Medulla oblongata (tissue), 1 donor: ENCODE measurements around the gene TMCC3.
"Not testable (repeated sequence)": the region's sequence is repeated elsewhere in the genome, so short reads cannot be mapped to it uniquely, and the experiment has no call there.

ENCODE experiments used
- DNase-seq: peaks from one replicate; pipeline ENCODE4 v3.0.0-alpha.2; 2015; ENCODE audit errors: extremely low spot score

TMCC3 gene

DNA sequence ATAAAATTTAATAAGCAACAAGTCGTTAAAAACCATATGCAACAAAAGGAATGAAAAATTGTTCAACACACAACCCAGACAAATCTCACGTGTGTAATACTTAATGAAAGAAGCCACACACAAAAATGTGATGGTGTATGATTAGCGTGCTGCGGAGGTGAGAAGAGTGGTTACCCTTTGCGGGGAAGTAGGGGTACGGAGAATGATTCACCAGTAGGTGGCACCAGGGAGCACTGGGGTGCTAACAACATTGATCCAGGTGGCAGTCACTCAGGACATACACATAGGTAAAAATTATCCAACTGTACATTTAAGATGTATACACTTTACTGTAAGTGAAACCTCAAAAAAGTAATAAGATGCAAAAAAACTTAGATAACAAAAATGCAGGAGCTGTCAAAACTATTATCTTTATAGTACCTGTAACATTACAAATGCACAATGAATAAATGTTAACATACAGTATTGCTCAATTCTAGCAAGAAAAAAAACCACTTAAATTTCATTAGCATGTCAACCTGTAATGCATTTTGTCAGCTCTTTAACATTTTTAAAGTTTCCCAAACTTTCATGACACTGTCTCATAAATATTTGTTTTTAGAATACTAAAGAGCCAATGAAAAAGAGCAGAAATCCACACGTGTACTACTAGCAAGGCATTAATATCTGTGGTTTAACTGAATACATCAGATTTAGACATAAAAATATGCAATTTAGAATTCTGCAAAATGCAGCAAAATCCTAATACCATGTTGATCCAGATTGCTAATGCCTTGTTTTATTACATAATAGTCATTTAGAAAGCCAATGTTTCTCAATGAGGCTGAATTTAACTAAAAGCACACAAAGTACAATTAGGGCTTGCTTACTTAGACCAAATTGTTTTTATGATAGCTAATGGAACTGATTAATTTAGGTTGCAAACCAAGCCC lies 46.7 kb downstream of the TMCC3 start:
- no peak for DNase-seq

DNA sequence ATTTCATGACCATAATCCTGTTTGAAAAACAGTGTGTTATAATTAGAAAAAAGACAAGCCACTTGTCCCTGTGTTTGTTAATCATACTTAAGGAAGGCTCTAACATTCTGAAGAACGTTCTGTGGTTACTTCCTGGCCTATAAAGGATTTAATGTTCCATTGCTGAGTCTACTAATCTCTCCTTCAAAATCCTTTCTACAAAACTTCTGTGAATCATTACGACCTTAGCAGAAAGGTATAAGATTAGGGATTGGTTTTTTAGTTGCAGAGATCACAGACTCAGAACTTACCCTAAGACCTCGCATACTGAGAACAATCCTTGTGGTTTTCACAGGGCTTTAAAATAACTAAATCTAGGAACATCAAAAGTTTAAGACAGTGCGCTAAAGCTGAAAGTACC lies 48.3 kb downstream of the TMCC3 start:
- no peak for DNase-seq

DNA sequence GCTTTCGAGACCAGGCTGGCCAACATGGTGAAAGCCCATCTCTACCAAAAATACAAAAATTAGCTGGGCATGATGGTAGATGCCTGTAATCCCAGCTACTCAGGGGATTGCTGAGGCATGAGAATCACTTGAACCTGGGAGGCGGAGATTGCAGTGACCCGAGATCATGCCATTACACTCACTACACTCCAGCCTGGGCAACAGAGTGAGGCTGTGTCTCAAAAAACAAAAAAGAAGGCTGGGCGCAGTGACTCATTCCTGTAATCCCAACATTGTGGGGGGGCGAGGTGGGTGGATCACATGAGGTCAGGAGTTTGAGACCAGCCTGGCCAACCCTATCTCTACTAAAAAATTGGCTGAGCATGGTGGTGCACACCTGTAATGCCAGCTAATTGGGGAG lies 49.0 kb downstream of the TMCC3 start:
- DNase-seq = not testable (repeated sequence)

DNA sequence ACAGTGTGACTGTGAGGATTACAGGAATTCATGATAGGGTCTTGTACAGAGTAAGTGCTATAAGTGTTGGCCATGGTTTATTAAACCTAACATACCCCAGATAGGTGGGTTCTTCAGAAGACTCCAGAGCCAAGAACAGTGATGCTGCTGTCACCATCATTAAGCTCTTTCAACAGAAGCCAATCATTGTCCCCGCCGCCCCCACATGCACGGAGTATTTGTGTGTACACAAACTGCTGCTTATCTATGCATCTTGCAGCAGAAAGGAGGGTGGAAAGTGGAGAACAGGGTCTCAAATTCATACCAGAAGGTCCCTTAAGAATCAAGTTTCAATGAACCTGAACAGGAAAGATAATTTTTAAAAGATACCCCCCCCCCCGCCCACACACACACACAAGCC lies 51.2 kb downstream of the TMCC3 start:
- DNase-seq = no peak

DNA sequence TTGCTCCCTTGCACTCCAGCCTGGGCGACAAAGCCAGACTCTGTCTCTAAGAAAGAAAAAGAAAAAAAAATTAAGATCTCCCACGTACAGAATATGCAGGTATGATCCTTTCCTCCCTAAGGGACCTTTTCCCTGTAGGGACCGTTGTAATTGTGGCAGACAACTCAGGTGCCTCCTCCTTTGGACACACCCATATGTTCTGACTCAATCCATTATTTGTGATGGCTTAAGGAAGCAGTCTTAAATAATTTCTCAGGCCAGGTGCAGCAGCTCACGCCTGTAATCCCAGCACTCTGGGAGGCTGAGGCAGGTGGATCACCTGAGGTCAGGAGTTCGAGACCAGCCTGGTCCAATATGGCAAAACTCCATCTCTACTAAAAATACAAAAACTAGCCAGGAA lies 53.1 kb downstream of the TMCC3 start:
- no peak for DNase-seq

DNA sequence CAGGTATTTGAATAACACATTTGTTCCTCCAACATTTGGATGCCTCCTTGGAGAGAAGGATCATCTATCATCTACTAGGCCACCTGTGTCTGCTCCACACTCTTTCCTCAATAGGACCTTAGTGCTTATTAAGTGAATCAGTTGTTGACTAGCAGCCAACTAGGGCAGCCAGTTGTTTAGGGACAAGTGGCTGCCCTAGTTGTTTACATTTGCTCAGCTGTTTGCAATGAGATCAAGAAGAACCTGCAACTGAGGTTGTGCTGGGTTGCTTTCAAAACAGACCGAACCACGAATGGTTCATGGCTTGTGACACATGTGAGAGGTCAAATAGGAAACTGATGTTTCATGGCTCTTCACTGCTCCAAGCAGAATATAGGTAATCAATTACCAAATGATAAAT lies 53.8 kb downstream of the TMCC3 start:
- DNase-seq = no peak

DNA sequence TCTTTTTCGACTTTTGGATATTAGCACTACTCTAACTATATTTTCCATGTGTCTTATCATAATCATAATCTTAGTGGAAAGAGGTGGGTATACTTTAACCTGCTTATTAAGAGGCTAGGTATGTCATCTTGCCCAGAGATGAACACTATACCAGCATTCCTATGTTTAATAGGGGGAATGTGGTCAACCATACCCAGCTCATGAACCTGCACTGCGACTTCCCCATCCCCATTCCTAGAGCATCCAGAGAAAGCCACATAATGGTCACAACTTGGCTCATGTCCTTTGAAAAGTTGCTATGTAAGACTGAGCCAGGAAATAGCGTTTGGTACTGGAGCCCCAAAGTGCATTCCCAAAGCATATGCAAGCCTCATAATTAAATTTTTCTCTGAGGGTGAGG lies 55.2 kb downstream of the TMCC3 start:
- DNase-seq = no peak

DNA sequence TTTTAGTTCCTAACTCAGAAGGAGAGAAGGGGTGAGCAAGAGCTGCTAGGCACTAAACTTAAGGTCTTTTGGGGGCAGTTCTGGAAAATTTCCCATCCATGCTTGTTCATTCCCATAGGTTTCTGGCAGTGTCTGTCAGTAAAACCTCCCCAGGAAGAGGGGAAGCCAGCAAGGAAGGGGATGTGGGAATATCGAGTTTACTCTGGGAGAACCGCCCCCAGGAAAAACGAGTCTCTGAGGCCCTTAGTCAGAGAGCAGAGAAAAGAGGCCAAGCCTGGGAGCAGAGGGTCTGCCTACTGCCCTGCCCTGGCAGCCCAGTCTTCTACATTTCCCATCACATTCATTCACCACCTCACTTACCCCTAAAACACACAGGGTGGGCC lies 55.9 kb downstream of the TMCC3 start:
- DNase-seq = no peak

DNA sequence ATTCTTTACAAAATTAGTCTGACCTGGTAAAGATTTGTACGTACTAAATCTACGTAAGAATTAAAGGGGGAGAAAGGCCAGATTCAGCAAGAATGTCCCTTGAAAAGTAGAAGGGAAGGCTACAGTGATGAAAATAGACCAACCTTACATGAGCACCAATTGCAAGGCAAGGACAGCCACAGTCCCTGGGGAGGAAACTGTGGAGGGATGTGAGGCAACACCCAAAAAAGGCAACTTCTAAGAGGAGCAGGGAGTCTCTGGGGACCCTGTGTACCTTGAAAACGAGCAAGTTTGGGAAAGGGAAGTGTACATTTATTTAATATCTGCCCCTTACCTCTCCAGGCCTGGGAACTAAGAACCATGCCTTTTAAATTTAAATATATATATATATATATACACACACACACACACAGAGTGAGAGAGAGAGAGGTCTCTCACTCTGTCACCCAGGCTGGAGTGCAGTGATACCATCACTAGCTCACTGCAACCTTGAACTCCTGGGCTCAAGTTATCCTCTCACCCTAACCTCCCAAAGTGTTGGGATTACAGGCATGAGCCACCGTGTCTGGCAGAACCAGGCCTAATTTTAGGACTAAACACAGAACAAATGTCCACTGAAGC lies 56.4 kb downstream of the TMCC3 start:
- no peak for DNase-seq

DNA sequence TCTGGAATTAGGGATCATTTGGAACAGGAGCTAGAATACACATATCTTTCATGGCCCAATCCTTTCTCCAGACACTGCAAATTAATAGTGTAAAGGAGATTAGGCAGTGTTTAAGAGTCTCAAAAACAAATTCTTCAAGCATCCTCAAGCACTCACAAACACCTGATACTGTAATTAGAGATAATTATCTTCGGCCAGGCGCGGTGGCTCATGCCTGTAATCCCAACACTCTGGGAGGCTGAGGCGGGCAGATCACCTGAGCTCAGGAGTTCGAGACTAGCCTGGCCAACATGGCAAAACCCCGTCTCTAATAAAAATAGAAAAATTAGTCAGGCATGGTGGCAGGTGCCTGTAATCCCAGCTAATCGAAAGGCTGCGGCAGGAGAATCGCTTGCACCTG lies 57.6 kb downstream of the TMCC3 start:
- not testable (repeated sequence) for DNase-seq

DNA sequence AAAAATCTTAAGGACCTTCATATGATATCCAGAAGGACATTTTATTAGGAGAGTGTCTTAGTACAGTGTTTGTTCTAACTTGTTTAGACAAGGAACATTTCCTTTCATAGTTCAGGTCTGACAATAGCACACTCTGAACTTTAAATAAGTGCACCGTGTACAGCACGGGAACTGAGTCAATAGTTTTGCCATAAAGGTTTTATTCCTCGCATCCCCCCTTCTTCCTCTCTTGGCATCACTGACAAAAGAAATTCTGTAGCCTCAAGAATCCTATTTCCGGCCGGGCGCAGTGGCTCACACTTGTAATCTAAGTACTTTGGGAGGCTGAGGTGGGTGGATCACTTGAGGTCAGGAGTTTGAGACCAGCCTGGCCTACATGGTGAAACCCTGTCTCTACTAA lies 58.3 kb downstream of the TMCC3 start:
- no peak for DNase-seq

DNA sequence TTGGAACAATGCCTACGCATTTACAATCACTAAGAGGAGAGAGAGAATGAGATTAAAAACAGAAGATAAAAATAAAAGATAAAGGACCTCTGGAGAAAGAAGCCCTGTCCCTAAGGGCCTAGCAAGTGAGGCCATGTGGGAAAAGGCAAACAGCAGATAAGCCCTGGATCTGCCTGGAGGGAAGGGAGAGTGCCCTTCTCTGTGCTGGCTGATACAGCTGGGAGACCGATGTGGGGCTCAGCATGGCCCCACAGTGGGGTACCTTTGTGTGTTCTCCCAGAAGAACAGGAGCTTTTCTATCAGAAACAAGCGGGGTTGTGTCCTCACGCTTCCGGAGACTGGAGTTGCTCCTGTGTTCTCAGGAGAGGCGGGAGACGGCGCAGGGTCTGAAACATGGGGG lies 59.9 kb downstream of the TMCC3 start:
- no peak for DNase-seq

- no peak for DNase-seq
These were observed 60.8 kb downstream of the TMCC3 start for GRCh38 chr12:94589591-94590001.

DNA sequence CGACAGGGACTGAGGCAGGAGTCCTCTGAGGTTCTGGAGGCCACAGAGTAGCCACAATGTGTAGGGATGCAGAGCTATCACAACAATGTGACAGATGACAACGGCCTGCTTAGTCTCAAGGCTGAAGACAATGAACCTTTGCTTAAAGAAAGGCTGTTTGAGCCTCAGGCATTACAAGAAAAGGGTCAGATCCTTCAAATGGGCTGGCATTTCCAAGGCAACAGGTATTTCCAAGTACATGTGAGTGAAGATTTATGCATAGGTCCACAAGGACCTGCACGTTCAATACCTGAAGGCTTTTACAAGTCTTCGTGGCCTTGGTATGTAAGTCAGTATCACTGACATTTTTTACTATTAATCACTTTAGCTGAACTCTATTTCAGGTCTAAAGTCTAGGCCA lies 62.0 kb downstream of the TMCC3 start:
- DNase-seq = no peak

DNA sequence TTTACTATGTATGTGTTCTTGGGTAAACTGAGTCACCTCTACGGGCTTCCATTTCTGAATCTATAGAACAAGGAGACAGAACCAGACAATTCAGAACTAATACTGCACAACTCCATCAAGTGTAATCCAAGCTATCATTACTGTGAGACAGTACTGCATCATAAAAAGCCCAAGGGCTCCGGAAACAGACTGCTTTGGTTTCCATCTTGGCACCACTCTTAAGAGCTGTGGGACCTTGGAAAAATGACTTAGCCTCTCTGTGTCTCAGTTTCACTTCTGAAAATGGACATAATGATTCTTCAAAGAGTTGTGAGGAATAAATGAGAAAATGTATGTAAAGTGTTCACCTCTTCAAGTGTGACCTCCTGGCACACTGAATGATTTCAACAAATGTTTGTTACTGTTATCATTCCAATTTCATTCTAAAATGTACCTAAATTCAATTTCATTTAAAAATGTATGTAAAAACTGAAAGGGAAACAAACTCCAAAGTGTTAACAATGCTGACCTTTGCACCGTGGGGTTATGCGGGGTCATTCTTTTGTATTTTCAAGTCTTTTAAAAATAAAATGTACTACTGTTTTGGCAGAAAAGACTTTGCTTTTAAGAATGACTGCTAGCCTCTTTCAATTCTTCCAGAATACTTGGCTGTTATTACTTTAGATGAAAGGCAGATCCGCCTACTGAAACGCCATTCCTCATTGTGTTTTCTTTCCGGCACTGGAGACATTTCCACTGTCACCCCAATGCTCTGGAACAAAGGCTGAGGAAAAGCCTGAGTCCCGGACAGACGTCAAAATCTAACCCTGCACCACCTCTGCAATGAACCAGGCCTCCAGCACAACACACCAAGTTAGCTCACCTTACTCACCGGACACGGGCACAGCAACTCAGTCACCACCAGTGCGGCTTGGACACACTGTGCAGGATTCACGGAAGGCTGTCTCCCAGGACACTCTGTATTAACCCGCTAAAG lies 62.8 kb downstream of the TMCC3 start:
- DNase-seq = peak; percentile 41

DNA sequence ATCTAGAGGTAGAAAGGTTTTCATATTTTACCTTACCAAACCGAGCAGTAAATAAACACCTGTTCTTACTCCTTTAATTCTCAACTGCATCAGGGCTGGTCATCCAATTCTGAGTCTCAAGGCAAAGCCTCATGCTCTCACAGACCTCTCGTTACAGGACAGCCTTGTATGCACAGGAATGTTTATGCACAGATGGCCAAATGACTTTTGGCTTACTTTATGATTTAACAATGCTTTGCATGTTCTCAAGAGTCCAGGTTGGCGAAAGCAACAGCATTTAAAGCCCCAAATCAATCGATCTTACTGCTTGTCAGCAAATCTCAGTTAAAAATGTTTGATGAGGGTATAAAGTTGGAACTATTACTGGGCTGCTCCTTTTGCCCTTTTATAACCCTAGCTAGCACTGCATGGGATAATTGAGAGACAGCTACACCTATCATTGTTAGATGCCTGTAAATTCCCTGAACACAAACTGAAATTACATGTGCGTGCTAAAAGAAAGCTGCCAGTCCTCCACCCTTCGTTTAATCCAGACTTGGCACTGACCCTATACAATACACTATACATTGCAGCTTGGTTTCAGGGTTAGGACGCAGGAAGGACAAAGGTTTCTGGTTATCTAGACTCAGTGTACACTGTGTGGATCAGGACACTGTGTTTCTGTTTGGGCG lies 63.6 kb downstream of the TMCC3 start:
- no peak for DNase-seq

- no peak for DNase-seq
These were observed 64.7 kb downstream of the TMCC3 start for GRCh38 chr12:94585626-94586025.

DNA sequence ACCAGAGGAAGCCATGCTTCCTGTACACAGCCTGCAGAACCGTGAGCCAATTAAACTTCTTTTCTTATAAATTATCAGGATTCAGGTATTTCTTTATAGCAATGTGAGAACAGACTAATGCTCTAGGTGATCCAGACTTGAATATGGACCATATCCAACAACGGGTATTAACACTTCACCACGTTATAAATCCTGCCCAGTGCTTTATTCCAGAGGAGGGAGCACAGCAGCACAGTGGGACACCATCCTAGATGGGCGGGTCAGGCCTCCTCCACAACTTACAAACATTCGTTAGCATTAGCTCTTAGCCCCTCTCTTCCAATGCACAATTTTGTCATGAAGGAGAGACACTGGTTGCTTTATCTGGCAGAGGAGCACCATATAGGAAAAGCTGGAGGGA lies 66.0 kb downstream of the TMCC3 start:
- DNase-seq = no peak

DNA sequence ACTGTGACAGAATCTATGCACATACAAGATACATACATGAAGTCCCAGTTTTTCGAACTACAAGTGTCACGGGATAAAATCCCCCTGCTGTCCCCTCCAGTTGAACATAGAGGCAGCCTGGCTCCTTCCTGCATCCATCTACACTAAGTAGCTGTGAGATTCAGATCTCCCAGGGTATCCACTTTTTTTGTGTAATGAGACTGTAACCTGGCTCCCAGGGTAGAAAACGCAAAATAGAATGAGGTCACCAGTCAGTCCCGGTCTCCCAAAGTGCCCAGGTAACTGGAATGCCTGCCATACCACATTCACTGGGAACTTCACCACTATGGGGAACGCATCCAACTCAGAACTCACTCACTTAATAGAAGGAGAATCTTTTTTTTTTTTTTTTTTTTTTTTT lies 67.8 kb downstream of the TMCC3 start:
- DNase-seq = no peak

DNA sequence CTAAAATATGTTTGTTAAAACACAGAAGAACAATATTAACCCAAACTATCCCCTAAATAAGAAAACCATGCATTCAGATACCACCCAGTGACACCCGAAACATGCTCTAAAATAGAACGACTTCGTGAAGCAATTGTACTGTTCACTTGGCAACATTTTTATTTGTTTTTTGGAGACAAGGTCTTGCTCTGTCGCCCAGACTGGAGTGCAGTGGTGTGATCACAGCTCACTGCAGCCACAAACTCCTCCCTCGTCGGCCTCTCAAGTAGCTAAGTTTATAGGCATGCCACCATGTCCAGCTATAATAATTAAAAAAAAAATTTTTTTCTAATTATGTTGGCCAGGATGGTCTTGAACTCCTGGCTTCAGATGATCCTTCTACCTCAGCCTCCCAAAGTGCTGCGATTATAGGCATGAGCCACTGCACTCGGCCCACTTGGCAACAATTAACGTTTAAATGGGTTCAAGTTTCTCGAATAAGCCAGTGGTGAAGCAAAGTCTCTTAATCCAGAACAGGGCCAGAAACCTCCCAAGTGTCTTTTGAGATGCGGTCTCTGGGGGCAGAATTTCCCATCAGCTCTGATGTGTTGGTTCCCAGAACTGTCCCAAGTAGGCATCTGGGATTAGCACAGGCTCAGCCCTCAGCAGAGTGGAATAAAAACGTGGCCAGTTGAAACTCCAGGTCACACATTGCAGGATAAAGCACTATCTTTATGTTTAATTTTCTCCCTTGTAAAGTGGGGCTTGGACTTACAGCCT lies 74.5 kb downstream of the TMCC3 start:
- DNase-seq = no peak

GRCh38 chr12:94575024-94575423 lies 75.3 kb downstream of the TMCC3 start:
- no peak for DNase-seq
